Stimulated activated CD4-positive, alpha-beta T cell treated with anti-CD3 and anti-CD28 coated beads, Interleukin-15, amount 100 ng/mL, for 24 hours (primary cell): Measurements from ENCODE around the gene KRTAP6-2.

ENCODE experiments used
- DNase-seq: peaks from one replicate; pipeline ENCODE4 v3.0.0-alpha.2; 2020

KRTAP6-2 gene, protein sequence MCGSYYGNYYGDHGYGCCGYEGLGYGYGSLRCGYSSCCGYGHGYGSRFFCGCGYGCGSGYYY

DNA sequence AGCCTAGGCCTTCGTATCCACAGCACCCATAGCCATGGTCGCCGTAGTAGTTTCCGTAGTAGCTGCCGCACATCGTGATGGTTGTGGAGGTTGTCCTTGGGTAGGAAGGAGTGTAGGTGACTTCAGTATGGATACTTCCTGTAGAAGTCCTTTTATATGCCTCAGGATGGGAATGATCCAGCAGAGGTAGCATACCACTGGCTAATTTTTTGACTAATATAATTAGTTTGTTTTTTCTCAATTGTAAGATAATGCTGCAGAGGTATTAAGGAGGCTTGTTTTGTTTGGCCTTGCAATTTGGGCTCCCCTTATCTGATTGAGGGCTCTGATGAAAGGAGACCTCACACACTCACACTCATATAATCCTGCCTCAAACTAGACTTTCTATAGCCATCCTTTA is at the start of gene KRTAP6-2:
Gene KRTAP6-2, minus strand, starts transcription at position 101 of the 400 bp plus-strand sequence. Its CDS starts 28 bp downstream, at position 73.
- no peak for DNase-seq

DNA sequence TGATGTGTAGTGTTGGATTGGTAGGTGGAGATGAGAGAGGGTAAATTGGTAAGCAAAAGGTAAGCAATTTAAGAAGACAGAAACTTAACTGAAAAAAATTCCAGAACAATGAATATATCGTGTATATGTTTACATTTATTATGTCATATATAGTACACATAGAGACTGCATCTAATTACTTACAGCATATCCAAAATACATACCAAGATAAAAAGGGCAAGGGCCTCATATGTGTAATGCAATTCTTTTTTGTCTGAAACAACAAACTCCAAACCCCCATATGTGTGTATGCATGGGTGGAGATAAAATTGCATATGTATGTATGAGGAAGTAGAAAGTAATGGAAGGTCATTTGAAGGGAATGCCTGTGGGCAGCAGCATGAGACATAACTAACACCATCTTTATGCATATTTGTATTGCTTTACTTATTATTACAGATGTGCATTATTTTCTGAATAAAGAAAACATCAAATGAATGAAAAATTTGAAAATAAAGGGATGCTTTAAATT is 48.3 kb upstream of the KRTAP6-2 start:
- DNase-seq = no peak

DNA sequence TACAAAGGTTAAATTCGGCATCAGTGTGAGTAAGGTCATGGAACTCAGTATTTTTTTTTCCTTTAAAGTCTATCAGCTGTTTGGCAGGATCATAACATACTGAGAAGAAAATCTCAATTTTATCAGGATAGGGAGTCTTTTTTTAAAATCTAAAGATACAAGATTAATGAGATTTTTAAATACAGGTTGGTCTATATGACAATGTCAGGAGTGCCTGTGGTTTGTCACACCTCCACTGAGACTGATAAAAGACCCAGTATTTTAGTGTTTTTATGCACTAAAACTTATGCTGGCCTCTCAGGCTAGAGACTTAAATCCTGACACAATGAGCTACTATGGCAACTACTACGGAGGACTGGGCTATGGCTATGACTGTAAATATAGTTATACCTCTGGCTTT is 43.9 kb upstream of the KRTAP6-2 start, which contains the start of gene KRTAP20-3:
Gene KRTAP20-3, plus strand, starts transcription at position 301 of the 400 bp plus-strand sequence.
- no peak for DNase-seq

DNA sequence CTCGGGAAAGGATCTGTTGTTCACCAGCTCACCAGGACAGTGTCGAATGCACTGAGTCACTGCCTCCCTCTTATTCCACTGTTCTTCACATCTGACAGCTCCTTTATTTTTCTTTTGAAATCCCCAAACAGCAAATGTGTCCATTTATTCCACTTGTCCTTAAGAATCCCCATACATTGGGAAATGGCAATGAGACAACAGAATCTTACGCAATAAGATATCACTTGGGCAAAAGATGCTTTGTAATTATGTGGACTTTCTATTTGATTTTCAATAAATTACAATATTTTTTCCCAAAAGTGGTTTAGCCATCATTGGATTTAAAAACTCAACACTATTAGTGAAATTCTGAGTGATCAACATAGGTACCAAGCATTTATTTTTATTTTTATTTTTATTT is 40.0 kb upstream of the KRTAP6-2 start:
- no peak for DNase-seq

DNA sequence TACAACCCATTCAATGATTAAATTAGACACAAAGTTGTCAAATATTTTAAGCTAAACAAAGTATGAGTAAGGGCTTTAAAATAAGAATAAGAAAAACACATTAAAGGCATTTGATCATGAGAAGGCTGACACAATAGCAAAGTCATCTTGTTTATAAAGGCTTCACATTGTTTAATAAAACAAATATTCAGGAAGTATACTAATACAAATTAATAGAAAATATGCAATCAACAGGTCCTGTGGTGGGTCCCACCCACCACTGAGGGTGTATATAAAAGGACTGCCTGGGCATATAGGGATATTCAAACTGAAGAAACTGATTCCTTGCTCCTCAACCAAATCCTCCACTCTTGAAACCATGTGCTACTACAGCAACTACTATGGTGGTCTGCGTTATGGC is 36.2 kb upstream of the KRTAP6-2 start, which contains the start of gene KRTAP20-2:
Gene KRTAP20-2, plus strand, starts transcription at position 301 of the 400 bp plus-strand sequence. Its CDS starts 58 bp downstream, at position 359.
- no peak for DNase-seq

DNA sequence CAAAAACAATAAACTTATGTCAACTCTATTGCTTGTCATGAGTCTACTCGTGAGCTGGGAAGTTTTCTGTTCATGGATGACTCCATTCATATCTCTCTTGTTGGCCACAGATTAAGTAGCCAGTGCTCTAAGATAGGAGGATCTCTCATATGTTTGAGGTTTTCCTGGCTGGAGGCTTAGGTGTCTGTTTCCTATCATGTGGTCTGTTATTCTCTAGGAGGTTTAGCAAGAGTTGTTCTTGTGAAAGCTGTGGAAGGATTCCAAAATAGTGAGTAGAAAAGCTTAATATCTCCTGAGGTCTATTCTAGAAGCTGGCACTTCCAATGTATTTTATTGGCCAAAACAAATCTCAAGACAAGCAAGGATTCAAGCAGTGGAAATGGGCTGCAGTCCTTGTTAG is 30.5 kb upstream of the KRTAP6-2 start:
- DNase-seq = no peak

DNA sequence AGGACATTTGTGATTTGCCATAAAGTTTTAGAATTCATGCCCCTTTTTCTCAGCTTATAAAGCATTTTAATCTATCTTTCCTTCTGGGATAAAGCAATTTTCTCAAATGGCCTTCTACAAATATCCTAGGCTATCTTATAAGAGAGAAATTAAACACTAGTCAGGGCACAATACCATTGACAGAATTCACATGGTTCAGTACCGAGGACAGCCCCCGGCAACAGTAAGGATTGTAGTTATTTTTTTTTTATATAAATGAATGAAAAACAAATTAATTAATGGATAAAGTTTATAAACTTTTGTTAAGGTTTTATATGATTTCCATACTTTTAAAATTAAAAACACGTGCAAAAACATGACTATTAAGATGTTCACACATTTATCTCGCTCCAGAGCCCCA is 29.4 kb upstream of the KRTAP6-2 start:
- no peak for DNase-seq

DNA sequence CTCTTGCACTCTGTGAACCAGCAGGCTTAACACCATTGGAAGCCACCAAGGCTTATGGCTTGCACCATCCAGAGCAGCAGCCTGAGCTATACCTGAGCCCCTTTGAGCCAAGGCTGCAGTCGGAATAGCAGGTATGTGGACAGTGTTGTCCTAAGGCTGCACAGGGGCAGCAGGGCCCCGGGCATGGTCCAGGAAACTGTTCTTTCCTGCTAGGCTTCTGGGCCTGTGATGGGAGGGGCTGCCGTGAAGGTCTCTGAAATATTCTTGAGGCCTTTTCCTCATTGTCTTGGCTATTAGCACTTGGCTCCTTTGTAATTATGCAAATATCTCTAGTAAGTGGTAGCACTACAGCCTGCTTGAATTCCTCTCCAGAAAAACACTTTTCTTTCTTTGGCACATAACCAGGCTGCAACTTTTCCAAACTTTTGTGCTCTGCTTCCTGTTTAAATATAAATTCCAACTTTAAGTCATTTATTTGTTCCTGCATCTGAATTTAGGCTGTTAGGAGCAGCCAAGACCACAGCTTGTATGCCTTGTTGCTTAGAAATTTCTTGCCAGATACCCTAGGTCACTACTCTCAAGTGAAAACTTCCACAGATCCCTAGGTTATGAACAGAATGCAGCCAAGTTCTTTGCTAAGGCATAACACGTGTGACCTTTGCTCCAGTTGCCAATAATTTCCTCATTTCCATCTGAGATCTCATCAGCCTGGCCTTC is 26.9 kb upstream of the KRTAP6-2 start:
- DNase-seq = no peak

DNA sequence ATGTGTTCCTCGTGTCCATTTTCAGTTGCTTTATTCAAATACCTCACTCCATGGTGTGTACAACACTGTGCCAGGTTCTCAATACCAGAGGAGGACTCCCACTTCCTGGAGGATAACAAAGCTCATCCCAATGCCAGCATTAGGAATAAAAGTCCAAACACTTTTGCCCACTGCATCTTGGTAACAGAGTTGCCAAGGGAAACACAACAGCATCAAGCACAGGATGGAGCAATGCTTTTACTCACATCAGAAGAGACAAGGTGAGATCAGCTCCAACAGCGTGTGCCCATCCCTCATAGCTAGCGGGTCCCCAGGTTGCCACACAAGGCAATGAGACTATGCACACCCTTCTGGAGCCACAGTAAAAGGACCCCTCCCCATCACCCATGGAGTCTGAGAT is 24.7 kb upstream of the KRTAP6-2 start:
- no peak for DNase-seq

DNA sequence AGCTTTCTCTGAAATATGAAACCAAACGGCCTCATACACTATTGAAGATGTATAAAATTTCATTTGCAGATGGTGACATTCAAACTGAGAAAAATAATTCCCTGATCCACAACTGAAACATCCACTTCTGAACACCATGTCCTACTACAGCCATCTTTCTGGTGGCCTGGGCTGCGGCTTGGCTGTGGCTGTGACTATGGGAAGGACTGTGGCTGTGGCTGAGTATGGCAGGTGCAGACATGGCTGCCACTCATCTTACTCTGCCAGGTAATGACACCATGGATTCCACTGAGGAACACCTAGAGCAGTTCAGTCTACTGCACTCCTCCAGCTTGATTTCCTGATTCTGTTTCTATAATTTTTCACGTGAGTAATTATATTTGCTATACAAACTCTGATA is 21.8 kb upstream of the KRTAP6-2 start, which contains the start of gene KRTAP20-4:
Gene KRTAP20-4, plus strand, starts transcription at position 106 of the 400 bp plus-strand sequence.
- no peak for DNase-seq

DNA sequence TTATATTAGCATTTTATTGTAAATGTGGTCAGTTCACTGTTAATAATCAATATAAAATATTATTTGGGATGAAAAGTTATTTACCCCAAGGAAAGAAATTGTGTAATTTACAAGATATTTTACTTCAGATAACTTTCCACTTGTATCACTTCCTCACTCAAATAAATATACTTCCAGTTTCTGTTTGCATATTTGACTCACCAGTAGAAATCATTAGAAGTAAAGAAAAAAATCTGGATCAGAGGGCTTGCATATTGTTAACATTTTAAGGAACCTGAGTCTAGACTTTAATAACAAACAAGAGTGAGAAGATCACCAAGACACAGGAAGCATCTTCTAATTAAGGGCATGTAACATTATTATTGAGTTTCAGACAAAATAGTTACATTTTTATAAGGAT is 21.4 kb upstream of the KRTAP6-2 start:
- DNase-seq = no peak

DNA sequence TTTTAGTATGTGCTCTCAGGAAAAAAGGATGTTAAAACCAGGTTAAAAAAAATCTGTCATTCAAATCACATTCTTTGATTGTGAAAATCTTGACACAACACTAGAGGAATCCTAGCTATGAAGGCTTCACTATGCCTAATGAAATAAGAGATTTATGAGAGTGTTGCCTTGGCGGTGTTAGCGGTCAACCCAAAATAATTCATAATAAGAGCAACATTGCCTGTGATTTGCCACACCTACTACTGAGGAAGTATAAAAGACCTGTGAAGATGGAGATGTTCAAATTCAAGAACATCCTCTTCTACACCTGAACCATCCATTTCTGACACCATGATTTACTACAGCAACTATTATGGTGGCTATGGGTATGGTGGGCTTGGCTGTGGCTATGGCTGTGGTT is 17.4 kb upstream of the KRTAP6-2 start, which contains the start of gene KRTAP20-1:
Gene KRTAP20-1, plus strand, starts transcription at position 301 of the 400 bp plus-strand sequence. Its CDS starts 30 bp downstream, at position 331.
- DNase-seq = no peak

DNA sequence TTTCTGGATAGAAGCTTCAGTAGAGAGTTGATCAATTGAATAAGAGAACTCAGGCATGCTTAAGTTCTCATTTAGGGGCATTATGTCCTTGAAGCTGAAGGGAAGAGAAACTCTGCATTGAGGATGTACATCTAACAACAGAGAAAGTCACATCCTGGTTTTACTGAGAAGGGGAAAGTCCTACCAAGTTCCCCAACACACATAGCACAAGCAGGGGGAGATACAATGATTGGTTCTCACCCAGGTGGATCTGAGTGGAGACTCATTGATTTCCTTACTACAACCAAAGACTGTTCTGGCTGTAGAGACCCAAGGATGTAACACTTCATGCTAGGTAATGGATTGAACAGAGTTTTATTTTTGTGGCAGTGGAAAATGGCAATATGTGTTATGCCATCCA is 16.5 kb upstream of the KRTAP6-2 start:
- no peak for DNase-seq

DNA sequence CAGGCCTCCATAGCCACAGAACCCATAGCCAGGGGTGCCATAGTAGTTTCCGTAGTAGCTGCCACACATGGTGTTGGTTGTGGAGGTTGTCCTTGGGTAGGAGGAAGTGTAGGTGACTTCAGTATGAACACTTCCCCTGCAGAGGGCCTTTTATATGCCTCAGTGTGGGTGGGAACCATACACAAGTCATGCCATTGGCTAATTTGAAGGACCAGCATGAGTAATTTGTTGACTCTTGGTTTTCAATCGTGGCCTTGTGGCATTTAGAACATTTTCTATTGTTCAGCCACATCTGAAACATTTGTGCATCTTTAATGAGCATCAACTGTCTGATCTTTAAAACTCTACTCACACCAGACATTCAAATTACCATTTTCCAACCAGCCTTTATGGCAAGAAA is 15.1 kb upstream of the KRTAP6-2 start, which contains the start of gene KRTAP6-1:
Gene KRTAP6-1, minus strand, starts transcription at position 95 of the 400 bp plus-strand sequence. Its CDS starts 26 bp downstream, at position 69.
- DNase-seq = no peak

DNA sequence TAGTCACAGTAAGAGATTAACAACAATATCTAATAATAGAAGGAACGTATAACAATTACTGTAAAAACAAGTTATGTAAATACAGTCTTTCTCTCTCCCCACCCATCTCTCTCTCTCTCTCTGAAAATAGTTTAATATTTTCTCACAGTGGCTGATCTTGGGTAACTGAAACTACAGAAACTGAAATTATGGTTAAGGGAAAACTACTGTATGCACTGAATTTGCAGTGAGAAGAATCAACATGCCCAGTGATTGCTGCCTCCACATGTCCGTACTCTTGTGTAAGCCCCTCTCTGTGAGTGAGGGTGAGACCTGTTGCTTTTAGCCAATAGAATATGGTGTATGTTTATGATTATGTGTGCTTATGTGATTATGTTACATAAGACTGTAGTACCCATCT is 13.4 kb upstream of the KRTAP6-2 start:
- no peak for DNase-seq

DNA sequence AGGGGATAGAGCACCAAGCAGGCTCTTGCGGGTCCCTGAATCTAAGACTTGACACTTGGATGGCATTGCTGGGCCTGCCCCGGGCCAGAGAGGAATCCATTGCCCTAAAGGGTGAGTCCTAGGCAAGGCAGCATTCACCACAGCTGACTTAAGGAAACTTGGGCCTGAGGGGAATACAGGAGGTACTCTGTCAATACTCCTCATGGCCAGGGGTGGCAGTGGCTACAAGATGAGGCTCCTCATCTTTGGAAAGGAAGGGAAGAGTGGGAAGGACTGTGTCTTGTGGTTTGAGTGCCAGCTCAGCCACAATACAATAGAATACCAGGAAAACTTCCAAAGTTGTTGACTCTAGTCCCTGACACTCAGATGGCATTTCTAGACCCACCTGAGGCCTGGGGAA is 7.3 kb upstream of the KRTAP6-2 start:
- no peak for DNase-seq

DNA sequence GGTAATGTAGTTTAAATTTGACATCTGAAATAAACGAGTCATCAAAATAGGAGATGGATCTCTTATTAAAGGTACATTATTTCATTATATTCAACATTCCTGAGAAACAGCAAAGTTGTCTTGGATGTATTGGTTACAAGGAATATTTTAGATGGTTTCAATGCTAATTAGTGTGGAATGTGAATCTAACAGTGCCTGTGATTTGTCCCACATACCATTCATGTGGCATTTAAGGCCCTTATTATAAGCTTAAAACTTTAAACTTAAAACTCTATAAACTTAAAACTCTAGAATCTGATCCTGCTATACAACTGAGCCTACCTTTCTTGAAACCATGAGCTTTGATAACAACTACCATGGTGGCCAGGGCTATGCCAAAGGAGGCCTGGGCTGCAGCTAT is 2.1 kb upstream of the KRTAP6-2 start, which contains the start of gene KRTAP22-1:
Gene KRTAP22-1, plus strand, starts transcription at position 301 of the 400 bp plus-strand sequence.
- DNase-seq = no peak

DNA sequence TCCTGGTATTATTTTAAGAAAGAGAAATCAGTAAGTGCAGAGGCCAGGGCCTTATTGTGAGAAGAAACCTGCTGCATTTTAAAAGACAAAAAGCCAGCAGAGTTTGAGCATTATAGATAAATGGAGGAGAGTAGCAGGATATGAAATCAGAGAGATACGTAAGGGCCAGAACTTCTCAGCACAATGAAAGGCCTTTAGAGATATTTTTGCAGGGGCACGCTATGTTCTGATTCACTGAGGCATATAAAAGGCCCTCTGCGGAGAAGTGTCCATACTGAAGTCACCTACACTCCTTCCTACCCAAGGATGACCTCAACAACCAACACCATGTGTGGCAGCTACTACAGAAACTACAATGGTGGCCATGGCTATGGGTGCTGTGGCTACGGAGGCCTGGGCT is 6.6 kb downstream of the KRTAP6-2 start, which contains the start of gene KRTAP6-3:
Gene KRTAP6-3, plus strand, starts transcription at position 301 of the 400 bp plus-strand sequence. Its CDS starts 6 bp downstream, at position 307.
- DNase-seq = no peak

DNA sequence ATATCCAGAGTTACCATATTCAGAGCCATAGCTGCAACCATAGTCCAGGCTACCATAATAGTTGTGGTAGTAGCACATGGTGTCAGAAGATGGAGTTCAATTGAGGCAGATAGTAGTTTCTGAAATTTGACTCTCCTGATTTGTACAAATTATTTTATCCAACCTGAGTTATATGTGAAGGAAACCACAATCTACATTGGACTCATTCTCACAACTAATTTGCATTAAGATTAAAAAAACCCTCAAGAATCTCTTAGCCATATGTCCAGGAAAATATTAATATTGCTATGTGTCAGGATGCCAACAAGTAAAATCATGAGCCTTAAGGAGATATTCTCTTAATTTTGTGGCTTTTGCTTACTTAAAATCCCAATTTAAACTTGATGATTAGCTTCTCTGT is 8.4 kb downstream of the KRTAP6-2 start, which contains the start of gene KRTAP22-2:
Gene KRTAP22-2, minus strand, starts transcription at position 101 of the 400 bp plus-strand sequence.
- no peak for DNase-seq

DNA sequence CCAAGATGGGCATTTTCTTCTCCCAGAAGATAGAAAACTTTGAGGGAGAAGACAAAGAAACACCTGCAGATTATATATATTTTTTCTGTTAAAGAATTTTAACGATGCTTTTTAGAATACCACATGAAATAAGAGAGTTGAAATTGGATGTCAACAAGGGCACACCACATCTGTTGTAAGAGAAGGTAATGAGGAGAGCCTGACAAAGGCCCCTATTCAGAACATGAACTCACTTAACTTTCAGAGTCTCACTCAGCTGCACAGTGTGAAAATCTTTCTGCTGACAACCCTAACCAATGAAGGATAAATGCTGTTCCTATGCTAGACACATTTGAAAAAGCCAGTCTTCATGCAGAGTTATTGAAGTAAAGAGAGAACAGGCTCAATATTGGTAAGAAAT is 15.8 kb downstream of the KRTAP6-2 start:
- no peak for DNase-seq

DNA sequence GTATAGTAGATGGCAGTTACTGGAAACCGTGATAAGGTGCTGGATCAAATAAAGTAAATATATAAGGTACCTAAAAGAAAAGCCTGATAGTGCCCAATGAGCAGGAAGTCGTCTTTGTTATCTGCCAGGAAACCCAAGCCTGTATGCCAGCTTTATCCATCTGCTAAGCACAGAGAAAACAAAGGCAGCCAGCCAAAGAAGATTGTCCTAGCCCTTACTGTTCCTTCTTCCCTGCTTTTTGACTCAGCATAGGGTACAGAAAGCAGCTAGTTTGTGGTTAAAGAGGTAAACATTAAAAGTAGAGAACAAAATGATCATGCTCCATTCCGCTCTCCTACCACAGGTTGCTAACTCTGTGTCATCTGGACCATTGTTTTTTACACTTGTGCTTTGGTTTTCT is 18.6 kb downstream of the KRTAP6-2 start:
- no peak for DNase-seq

DNA sequence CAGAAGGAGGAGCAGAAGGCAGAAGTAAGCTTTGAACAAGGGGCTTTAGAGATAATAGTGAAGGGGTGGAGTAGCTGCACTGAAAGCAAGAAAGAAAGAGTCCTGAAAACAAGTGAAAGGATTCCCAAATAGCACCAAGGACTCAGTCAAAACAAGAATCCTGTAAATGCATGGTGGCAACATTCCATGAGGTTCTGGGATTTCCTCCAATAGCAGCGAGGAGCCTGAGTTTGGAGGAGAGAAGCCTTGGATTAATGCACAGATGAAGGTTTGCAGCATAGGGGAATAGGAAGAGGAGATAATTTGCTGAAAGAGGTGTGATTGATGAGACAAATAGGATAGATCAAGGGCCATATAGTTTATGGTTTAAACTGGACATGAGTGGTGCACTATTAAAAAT is 19.4 kb downstream of the KRTAP6-2 start:
- DNase-seq = no peak

DNA sequence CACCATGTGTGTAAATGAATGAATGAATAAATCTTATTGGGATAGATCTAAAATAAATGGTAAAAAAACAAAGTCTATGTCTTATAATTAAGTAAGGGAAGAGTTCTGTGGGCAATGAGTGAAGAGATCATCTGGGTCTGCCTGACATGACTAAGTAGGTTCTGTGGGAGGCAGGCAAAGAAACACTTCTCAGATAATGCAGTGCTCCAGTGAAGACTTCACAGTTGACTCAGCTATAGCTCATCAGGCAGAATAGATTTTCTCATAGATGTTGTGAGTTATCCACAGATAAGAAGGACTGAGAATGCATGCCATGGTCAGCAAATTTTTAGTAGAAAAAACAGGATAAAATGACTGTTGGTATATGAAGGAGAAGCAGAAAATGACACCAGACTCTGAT is 20.9 kb downstream of the KRTAP6-2 start:
- DNase-seq = no peak

DNA sequence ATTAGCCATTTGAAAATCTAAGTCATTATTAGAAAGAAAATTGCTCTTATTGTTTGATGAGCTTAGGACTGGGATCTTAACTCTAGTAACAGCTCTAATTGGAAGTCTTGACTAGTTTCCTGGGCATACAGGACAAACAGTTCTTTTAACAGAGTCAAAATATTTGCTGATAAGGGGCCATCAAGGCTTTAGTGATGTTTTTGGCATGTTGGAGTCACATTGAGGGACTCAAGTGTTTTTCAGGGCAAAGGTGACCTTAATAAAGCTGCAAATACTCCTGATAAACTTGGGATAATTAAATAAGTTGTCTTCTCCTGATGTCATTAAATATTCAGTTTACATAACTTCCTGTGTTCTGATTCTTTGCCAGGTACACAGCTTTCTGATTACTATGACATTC is 31.1 kb downstream of the KRTAP6-2 start:
- no peak for DNase-seq
